Fibroblast of lung (primary cell): ENCODE results near the gene TLR2. TPM values are rescaled to one million over a fixed set of nuclear protein-coding genes. Genes with fewer than 3 reads are reported as not detected.
A peak's percentile ranks its signal among the peaks of the same experiment; 100 is the strongest.

Experiments
- DNase-seq, 2 donors: peaks; one replicate each; pipeline versions ENCODE4 v3.0.0 to v3.0.0-alpha.2; 2010; ENCODE audit warnings: low read depth in 2 of 2
- H2AFZ ChIP-seq: 2 replicates; pipeline ENCODE4 v1.5.1; 2012; ENCODE audit warnings: low read length, control low read depth, inconsistent platforms
- H3K27ac ChIP-seq: 2 replicates; pipeline ENCODE4 v1.5.1; 2011; ENCODE audit warnings: low read length, control low read depth; ENCODE audit not compliant: insufficient read depth
- H3K27me3 ChIP-seq: 2 replicates; pipeline ENCODE4 v1.5.1; 2011; ENCODE audit warnings: mild to moderate bottlenecking, low read length; ENCODE audit not compliant: control insufficient read depth, insufficient read depth
- H3K36me3 ChIP-seq: 2 replicates; pipeline ENCODE4 v1.5.1; 2011; ENCODE audit warnings: low read length; ENCODE audit not compliant: control insufficient read depth, insufficient read depth
- H3K4me1 ChIP-seq: 2 replicates; pipeline ENCODE4 v1.5.1; 2011; ENCODE audit warnings: low read length; ENCODE audit not compliant: control insufficient read depth, insufficient read depth; ENCODE audit errors: extremely low read depth
- H3K4me2 ChIP-seq: 2 replicates; pipeline ENCODE4 v1.5.1; 2011; ENCODE audit warnings: low read length, control low read depth; ENCODE audit not compliant: insufficient read depth; ENCODE audit errors: extremely low read depth
- H3K4me3 ChIP-seq, 4 experiments: fragments of 200-600 bp in 1 of 4; sonication (generic) in 1 of 4; replicated peaks in 1 of 4; 2 replicates each; pipeline ENCODE4 v1.5.1; 2011 to 2016; ENCODE audit warnings: low read length in 4 of 4, low read depth in 3 of 4, mild to moderate bottlenecking in 3 of 4, control low read depth in 2 of 4, inconsistent platforms in 1 of 4, mixed read lengths in 1 of 4; ENCODE audit not compliant: insufficient read depth in 1 of 4; ENCODE audit errors: control extremely low read depth in 1 of 4
- H3K79me2 ChIP-seq: 2 replicates; pipeline ENCODE4 v1.5.1; 2012; ENCODE audit warnings: mild to moderate bottlenecking, low read length, inconsistent platforms; ENCODE audit not compliant: control insufficient read depth, insufficient read depth
- H3K9ac ChIP-seq: 2 replicates; pipeline ENCODE4 v1.5.1; 2011; ENCODE audit warnings: mild to moderate bottlenecking, low read length, control low read depth; ENCODE audit not compliant: insufficient read depth
- H3K9me3 ChIP-seq: 2 replicates; pipeline ENCODE4 v1.5.1; 2012; ENCODE audit warnings: low read depth, low read length; ENCODE audit not compliant: control insufficient read depth, insufficient read depth
- H4K20me1 ChIP-seq: 2 replicates; pipeline ENCODE4 v1.5.1; 2011; ENCODE audit warnings: low read length; ENCODE audit not compliant: control insufficient read depth, insufficient read depth; ENCODE audit errors: extremely low read depth
- EZH2 ChIP-seq: IDR thresholded peaks from 2 replicates; pipeline ENCODE4 v1.5.1; 2012; ENCODE audit warnings: low read length, control low read depth, mild to moderate bottlenecking; ENCODE audit errors: missing control alignments
- polyA plus RNA-seq, 2 donors: library from polyadenylated mRNA; depleted of rRNA in 1 of 2; stranded (reverse) in 1 of 2; unstranded in 1 of 2; fragments of >200 nt; gene quantifications; 2 replicates each; pipeline ENCODE4 v1.2.1, GENCODE V29; 2011 to 2012; ENCODE audit warnings: missing spikeins in 1 of 2
- total RNA-seq: library from RNA; depleted of rRNA; stranded (reverse); fragments of >200 nt; gene quantifications from 2 replicates; pipeline ENCODE4 v1.2.1, GENCODE V29; 2014
- TF ChIP-seq, protein P1 (sequence below), 2 donors: IDR thresholded peaks in 1 of 2; conservative IDR thresholded peaks in 1 of 2; 1 replicate in 1 of 2; 2 replicates in 1 of 2; pipeline ENCODE4 v1.5.1; 2011 to 2012; ENCODE audit warnings: low read length in 2 of 2, control low read depth in 1 of 2, inconsistent platforms in 1 of 2, low read depth in 1 of 2, mild to moderate bottlenecking in 1 of 2

TLR2 gene
- total and polyA plus RNA-seq, 2 donors (not counting 1 experiment from before 2014, with no cell fraction given), result under 0.01 to 0.17 TPM

GRCh38 chr4:153731239-153731638, 47.2 kb downstream of the TLR2 start:
- Histone ChIP-seq H3K4me1 (no peaks in the 10 kb centered on the region), H3K4me2 (peak overlapping the region; percentile 32)

GRCh38 chr4:153733751-153734448, 49.8 kb downstream of the TLR2 start:
- Histone ChIP-seq H2AFZ (no peak overlapping the region), H3K79me2 (no peaks in the 10 kb centered on the region), H3K4me3 (no peak overlapping the region), H3K9me3 (no peaks in the 10 kb centered on the region), H3K4me1 (no peaks in the 10 kb centered on the region), H3K36me3 (no peaks in the 10 kb centered on the region), H3K4me2 (no peak overlapping the region), H3K9ac (no peak overlapping the region), H3K27ac (no peak overlapping the region), H4K20me1 (no peaks in the 10 kb centered on the region), H3K27me3 (no peaks in the 10 kb centered on the region)
- DNase-seq, result no peak
- TF ChIP-seq EZH2, result no peak
- TF ChIP-seq, protein P1, sequence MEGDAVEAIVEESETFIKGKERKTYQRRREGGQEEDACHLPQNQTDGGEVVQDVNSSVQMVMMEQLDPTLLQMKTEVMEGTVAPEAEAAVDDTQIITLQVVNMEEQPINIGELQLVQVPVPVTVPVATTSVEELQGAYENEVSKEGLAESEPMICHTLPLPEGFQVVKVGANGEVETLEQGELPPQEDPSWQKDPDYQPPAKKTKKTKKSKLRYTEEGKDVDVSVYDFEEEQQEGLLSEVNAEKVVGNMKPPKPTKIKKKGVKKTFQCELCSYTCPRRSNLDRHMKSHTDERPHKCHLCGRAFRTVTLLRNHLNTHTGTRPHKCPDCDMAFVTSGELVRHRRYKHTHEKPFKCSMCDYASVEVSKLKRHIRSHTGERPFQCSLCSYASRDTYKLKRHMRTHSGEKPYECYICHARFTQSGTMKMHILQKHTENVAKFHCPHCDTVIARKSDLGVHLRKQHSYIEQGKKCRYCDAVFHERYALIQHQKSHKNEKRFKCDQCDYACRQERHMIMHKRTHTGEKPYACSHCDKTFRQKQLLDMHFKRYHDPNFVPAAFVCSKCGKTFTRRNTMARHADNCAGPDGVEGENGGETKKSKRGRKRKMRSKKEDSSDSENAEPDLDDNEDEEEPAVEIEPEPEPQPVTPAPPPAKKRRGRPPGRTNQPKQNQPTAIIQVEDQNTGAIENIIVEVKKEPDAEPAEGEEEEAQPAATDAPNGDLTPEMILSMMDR (conservative IDR thresholded peaks at IDR 0.05 in 1 of 2, IDR thresholded peaks at IDR 0.05 in 1 of 2; ENCODE audit: low read depth in 1 of 2, low read length in 2 of 2), result no peak

More at GRCh38 chr4:153731239-153731638, 47.2 kb downstream of the TLR2 start:
- Histone ChIP-seq H3K9ac (no peak overlapping the region), H3K9me3 (no peaks in the 10 kb centered on the region), H3K79me2 (no peaks in the 10 kb centered on the region), H3K36me3 (no peaks in the 10 kb centered on the region), H2AFZ (no peak overlapping the region), H3K4me3 (no peak overlapping the region), H4K20me1 (no peaks in the 10 kb centered on the region), H3K27ac (no peak overlapping the region), H3K27me3 (no peaks in the 10 kb centered on the region)
- peak; percentile 75 to 88 for DNase-seq
- TF ChIP-seq, protein P1 (conservative IDR thresholded peaks at IDR 0.05 in 1 of 2, IDR thresholded peaks at IDR 0.05 in 1 of 2; ENCODE audit: low read depth in 1 of 2, low read length in 2 of 2), result no peak
- no peak for TF ChIP-seq EZH2

GRCh38 chr4:153735906-153736461, 51.9 kb downstream of the TLR2 start:
- Histone ChIP-seq H3K9me3 (no peaks in the 10 kb centered on the region), H3K4me3 (no peak overlapping the region)

More at GRCh38 chr4:153735906-153736461, 51.9 kb downstream of the TLR2 start:
- no peaks in the 10 kb centered on the region for H3K36me3 ChIP-seq
- no peaks in the 10 kb centered on the region for H3K27me3 ChIP-seq
- peak in 1 of 2 donors; percentile 52 for DNase-seq
- H3K4me1 ChIP-seq, result no peaks in the 10 kb centered on the region
- no peak overlapping the region for H3K4me2 ChIP-seq
- H3K9ac ChIP-seq, result no peak overlapping the region
- H4K20me1 ChIP-seq, result no peaks in the 10 kb centered on the region
- no peak overlapping the region for H2AFZ ChIP-seq
- TF ChIP-seq, protein P1 (conservative IDR thresholded peaks at IDR 0.05 in 1 of 2, IDR thresholded peaks at IDR 0.05 in 1 of 2; ENCODE audit: low read depth in 1 of 2, low read length in 2 of 2), result no peak
- no peak for TF ChIP-seq EZH2
- H3K79me2 ChIP-seq, result no peaks in the 10 kb centered on the region
- no peak overlapping the region for H3K27ac ChIP-seq
